Calu3 (cell line): ENCODE measurements around the gene C17orf58. TPM values are rescaled to one million over a fixed set of nuclear protein-coding genes. Genes with fewer than 3 reads are reported as not detected.
"Not testable (repeated sequence)": the region's sequence is repeated elsewhere in the genome, so short reads cannot be mapped to it uniquely, and the experiment has no call there.

Source experiments
- Bru-seq: library from RNA; stranded (reverse); fragments of 400-500 nt; gene quantifications from one replicate; lab custom pipeline; 2021; lab: Mats Ljungman, UMichigan
- BruChase-seq, 2 experiments: library from RNA; stranded (reverse); fragments of 400-500 nt; gene quantifications; one replicate each; lab custom pipeline; 2021; lab: Mats Ljungman, UMichigan
- BruUV-seq: library from RNA; stranded (reverse); fragments of 400-500 nt; replicated peaks from 2 replicates; lab custom pipeline; 2021; lab: Mats Ljungman, UMichigan
- CTCF ChIA-PET: fragments of 300-600 bp; sonication (Branson Sonifier 250); formaldehyde crosslinking; loops from one replicate; lab custom pipeline; 2022; ENCODE audit warnings: antibody characterized with exemption; lab: Charles Lee
- DNase-seq: peaks from one replicate; pipeline ENCODE4 v3.0.0; 2022
- H3K27ac Mint-ChIP-seq: one replicate; pipeline ENCODE4 v1.8.0; 2022; ENCODE audit warnings: mixed read lengths; ENCODE audit not compliant: unreplicated experiment
- H3K27me3 Mint-ChIP-seq: one replicate; pipeline ENCODE4 v1.8.0; 2022; ENCODE audit warnings: mixed read lengths; ENCODE audit not compliant: unreplicated experiment
- H3K36me3 Mint-ChIP-seq: one replicate; pipeline ENCODE4 v1.8.0; 2022; ENCODE audit warnings: mild to moderate bottlenecking, moderate library complexity, mixed read lengths; ENCODE audit not compliant: insufficient read depth, unreplicated experiment
- H3K4me1 Mint-ChIP-seq: one replicate; pipeline ENCODE4 v1.8.0; 2022; ENCODE audit warnings: mild to moderate bottlenecking, low read depth, mixed read lengths; ENCODE audit not compliant: unreplicated experiment
- H3K4me3 Mint-ChIP-seq: one replicate; pipeline ENCODE4 v1.8.0; 2022; ENCODE audit warnings: mild to moderate bottlenecking, low read depth, moderate library complexity, mixed read lengths; ENCODE audit not compliant: unreplicated experiment
- H3K9me3 Mint-ChIP-seq: one replicate; pipeline ENCODE4 v1.8.0; 2022; ENCODE audit warnings: low read depth, mixed read lengths; ENCODE audit not compliant: unreplicated experiment
- intact Hi-C: fragments of 100-400 bp; cut with micrococcal nuclease; formaldehyde crosslinking; loops from one replicate; pipeline ENCODE4 v1.10.0; 2022; ENCODE audit not compliant: unreplicated experiment
- long read RNA-seq: library from polyadenylated mRNA; stranded (forward); transcript quantifications from one replicate; pipeline ENCODE4 v2.0.0, GENCODE V29; 2022
- total RNA-seq: library from RNA; stranded (reverse); gene quantifications from 2 replicates; pipeline ENCODE4 v1.2.3, GENCODE V29; 2022
- TF ChIP-seq, protein P1 (sequence below): fragments of 200-600 bp; IDR thresholded peaks from one replicate; pipeline ENCODE4 v1.8.0; 2022; ENCODE audit warnings: antibody characterized with exemption; ENCODE audit not compliant: unreplicated experiment

The C17orf58 gene
- 10.3 and 11.8 TPM in 2 replicates for total RNA-seq
- Bru-seq, nascent RNA = percentile 50 among the genes with signal in this experiment
- BruChase-seq, experiment 1, labeled RNA remaining after a 6-hour chase = percentile 60 among the genes with signal in this experiment
- BruChase-seq, experiment 2, labeled RNA remaining after a 2-hour chase = percentile 66 among the genes with signal in this experiment
- long read RNA-seq, transcript C17orf58-202 (3 exons, 1,082 nt) = major isoform, 13 of 34 reads
- long read RNA-seq, transcript C17orf58-203 (2 exons, 1,654 nt) = minor isoform, 8 of 34 reads
- long read RNA-seq, partial matches to known transcripts = 7 of 34 reads
- long read RNA-seq, other reads (novel, unspliced or antisense) = 5 of 34 reads

DNA sequence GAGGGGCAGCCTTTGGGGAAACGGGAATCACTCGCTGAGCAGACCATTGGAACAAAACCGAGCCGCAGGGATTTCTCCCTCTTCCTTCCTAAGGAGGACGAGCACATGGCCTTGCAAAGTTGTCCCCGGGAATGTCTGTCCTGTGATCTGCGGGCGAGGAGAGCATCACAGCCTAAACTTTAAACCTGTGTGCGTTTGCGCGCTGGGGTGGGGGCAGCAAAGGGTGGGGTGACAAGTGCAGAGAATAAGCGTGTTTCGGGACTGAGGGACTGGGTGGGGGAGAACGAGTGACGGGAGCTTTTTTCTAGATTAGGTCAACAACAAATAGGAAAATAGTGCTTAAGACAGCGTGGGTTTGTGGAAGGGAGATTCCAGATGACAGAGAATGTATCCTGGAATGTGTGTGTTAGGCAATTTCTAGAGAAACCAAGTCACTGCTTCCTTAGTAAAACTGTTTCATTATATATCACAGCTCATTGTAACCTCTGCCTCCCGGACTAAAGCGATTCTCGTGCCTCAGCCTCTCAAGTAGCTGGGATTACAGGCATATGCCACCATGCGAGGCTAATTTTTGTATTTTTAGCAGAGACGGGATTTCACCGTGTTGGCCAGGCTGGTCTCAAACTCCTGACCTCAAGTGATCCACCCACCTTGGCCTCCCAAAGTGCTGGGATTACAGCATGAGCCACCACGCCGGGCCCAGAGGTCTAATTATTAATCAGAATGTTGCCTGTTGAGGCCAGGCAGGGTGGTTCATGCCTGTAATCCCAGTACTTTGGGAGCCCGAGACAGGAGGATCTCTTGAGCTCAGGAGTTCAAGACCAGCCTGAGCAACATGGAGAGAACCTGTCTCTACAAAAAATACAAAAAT, at the start of gene C17orf58:
TSS of gene C17orf58 (minus strand) at position 169 of the 871 bp plus-strand sequence. CDS start 271 bp downstream, outside the sequence.
- peak within 1 kb of the TSS; percentile 87 for H3K4me3 Mint-ChIP-seq
- intact Hi-C loops = not testable (repeated sequence)

DNA sequence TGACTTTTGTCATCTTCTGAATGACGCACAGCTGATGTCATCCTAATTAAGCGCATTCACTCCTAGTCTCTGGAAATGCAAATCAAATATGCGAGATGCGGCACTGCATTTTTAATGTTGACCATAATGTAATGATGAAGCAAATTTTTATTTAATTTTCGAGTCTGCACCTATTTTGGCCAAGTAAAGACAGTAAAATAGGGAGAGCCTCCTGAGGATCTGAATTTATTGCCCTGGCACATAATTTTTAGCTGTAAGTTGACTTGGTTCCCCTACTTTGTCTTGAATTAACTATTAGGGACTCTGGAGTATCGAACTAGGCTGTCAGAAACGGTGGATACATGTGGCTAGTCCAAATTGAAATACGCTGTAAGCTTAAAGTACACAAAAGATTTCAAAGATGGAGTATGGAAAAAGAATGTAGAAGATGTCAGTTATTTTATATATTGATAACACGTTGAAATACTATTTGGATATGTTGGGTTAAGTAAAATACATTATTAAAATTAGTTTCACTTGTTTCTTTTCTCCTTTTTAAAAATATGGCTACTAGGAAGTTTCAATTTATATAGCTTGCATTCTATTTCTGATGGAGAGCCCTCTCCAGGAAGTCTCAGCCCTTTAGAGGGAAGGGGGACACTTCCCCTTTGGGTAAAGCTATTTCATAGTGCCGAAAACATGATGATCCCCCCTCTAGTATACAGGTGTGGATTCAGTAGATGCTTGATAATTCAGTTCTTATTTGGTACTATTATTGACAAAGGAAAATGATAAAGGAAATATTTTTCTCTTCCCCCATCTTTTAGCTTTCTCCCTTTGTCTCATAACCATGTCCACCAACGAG, 40.3 kb upstream of the C17orf58 start:
- DNase-seq = no peak
- CTCF ChIA-PET = no interaction called here
- BruUV-seq = TSS peak; percentile 61
- TF ChIP-seq, protein P1, sequence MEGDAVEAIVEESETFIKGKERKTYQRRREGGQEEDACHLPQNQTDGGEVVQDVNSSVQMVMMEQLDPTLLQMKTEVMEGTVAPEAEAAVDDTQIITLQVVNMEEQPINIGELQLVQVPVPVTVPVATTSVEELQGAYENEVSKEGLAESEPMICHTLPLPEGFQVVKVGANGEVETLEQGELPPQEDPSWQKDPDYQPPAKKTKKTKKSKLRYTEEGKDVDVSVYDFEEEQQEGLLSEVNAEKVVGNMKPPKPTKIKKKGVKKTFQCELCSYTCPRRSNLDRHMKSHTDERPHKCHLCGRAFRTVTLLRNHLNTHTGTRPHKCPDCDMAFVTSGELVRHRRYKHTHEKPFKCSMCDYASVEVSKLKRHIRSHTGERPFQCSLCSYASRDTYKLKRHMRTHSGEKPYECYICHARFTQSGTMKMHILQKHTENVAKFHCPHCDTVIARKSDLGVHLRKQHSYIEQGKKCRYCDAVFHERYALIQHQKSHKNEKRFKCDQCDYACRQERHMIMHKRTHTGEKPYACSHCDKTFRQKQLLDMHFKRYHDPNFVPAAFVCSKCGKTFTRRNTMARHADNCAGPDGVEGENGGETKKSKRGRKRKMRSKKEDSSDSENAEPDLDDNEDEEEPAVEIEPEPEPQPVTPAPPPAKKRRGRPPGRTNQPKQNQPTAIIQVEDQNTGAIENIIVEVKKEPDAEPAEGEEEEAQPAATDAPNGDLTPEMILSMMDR = no peak
- H3K4me1 Mint-ChIP-seq = peaks cover 13% of the 10 kb centered on the region
- H3K4me3 Mint-ChIP-seq = peak overlapping the region; percentile 90
- H3K9me3 Mint-ChIP-seq = no peaks in the 10 kb centered on the region
- intact Hi-C loops = no loop called here
- H3K36me3 Mint-ChIP-seq = peaks cover 62% of the 10 kb centered on the region
- peak overlapping the region; percentile 95 for H3K27ac Mint-ChIP-seq
- no peaks in the 10 kb centered on the region for H3K27me3 Mint-ChIP-seq

More for the DNA sequence above, at the start of gene C17orf58:
- peak within 1 kb of the TSS; percentile 69 for H3K27ac Mint-ChIP-seq
- H3K4me1 Mint-ChIP-seq = peaks cover 21% of the 10 kb centered on the region
- H3K9me3 Mint-ChIP-seq, CTCF ChIA-PET, BruUV-seq, H3K27me3 Mint-ChIP-seq, DNase-seq: not testable (repeated sequence)
- peaks cover 41% of the 10 kb centered on the region for H3K36me3 Mint-ChIP-seq

DNA sequence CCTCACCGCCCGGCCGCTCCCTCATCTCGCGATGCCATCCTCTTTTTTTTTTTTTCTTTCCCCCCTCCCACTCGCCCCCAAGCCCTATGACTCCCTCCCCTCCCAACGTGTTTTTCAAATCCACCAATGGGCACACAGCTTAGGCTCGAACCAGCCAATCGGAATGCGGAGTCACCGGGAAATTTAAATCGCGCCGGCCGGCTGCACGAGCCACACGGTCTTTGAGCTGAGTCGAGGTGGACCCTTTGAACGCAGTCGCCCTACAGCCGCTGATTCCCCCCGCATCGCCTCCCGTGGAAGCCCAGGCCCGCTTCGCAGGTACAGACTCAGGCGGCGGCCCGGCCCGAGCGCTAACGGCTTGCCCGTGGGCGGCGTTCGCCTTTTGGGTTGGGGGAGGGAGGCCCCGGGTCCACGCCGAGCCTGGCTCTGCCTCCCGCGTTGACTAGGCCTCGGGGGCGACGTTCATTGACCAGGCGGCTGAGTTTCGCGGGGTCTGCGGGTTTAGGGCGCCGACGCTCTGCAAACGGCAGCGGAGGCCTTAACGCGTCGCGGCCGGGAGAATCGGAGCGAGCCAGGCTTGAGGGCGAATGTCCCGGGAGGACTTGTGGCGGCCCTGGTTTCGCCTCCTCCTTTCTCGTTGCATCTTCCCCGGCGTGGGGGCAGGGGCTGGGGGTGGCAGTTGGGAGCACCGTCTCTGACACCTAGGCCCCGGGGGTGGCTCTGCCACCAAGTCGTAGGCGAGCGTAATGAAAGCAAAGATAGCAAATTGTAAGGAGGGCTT, 39.4 kb upstream of the C17orf58 start, which contains the start of gene KPNA2:
TSS of gene KPNA2 (plus strand) at position 213 of the 781 bp plus-strand sequence. CDS start 1,398 bp downstream, outside the sequence.
- peak; percentile 92 for DNase-seq
- TSS peak; percentile 92 for BruUV-seq
- intact Hi-C loops = no loop called here
- Mint-ChIP-seq H3K36me3 (peaks cover 54% of the 10 kb centered on the region), H3K9me3 (no peaks in the 10 kb centered on the region), H3K27ac (peak within 1 kb of the TSS; percentile 95), H3K4me1 (peaks cover 13% of the 10 kb centered on the region), H3K27me3 (no peaks in the 10 kb centered on the region), H3K4me3 (peak within 1 kb of the TSS; percentile 90)
- TF ChIP-seq, protein P1 = no peak
- CTCF ChIA-PET = interaction anchor here (0.6 to 1.0 kb wide), 4 partner anchors 11 to 247 kb away, joined by 3 to 7 read pairs (median 4); no protein-coding TSS in a partner anchor

DNA sequence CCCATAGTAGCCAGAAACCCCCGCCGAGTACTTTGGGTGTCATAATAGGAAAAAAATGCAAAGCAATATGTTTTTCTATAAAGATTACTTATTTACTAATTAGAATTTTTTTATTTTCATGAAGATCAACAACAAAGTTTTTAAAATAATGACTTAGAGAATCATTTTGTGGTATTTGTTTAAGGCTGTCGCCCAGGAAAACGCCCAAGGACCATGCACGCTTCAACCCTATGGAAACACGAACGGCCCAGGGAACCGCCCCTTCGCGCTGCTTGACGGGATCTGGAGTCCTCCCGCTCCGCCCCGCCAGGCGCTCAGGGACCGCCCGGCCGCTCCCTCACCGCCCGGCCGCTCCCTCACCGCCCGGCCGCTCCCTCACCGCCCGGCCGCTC, 38.9 kb upstream of the C17orf58 start:
- Mint-ChIP-seq H3K9me3 (no peaks in the 10 kb centered on the region), H3K36me3 (peaks cover 48% of the 10 kb centered on the region), H3K4me3 (peak overlapping the region; percentile 90), H3K27ac (peak overlapping the region; percentile 95), H3K4me1 (peaks cover 13% of the 10 kb centered on the region), H3K27me3 (no peaks in the 10 kb centered on the region)
- intact Hi-C loops = no loop called here
- CTCF ChIA-PET = interaction anchor here (0.6 to 1.0 kb wide), 4 partner anchors 11 to 246 kb away, joined by 3 to 7 read pairs (median 4); no protein-coding TSS in a partner anchor
- DNase-seq = peak; percentile 94
- TF ChIP-seq, protein P1 = no peak
- no TSS peak for BruUV-seq
